ENCODE measurements around the gene RIOX2.
A peak's percentile ranks its signal among the peaks of the same experiment; 100 is the strongest.

The RIOX2 gene

DNA sequence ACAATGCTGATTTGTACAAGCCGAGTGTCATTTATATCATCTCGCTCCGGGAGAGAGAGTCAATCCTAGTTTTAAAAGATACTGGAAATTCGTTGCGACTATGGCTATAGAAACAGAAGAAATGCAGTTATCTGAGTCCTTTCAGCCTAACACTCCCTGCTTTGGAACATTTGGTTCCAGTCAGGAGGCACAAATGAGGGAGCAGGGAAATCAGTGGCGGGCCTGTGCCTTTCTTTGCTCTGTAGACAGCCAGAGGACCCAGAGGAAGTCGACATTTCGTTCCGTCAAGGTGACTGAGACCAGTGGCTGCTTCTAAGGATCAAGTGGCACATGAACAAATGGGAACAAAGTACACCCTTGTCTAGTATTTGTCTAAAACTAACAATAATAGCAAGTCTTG lies 745 bp upstream of the RIOX2 start:
- no peak for DNase-seq (ENCODE audit: low spot score)
- TF ChIP-seq, protein P1, sequence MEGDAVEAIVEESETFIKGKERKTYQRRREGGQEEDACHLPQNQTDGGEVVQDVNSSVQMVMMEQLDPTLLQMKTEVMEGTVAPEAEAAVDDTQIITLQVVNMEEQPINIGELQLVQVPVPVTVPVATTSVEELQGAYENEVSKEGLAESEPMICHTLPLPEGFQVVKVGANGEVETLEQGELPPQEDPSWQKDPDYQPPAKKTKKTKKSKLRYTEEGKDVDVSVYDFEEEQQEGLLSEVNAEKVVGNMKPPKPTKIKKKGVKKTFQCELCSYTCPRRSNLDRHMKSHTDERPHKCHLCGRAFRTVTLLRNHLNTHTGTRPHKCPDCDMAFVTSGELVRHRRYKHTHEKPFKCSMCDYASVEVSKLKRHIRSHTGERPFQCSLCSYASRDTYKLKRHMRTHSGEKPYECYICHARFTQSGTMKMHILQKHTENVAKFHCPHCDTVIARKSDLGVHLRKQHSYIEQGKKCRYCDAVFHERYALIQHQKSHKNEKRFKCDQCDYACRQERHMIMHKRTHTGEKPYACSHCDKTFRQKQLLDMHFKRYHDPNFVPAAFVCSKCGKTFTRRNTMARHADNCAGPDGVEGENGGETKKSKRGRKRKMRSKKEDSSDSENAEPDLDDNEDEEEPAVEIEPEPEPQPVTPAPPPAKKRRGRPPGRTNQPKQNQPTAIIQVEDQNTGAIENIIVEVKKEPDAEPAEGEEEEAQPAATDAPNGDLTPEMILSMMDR (IDR thresholded peaks at IDR 0.05; ENCODE audit: poor library complexity, severe bottlenecking), result no peak
- ATAC-seq (ENCODE audit: low read depth), result no peak
- Histone ChIP-seq H3K27me3 (ENCODE audit: insufficient read depth, poor library complexity, severe bottlenecking) (no peaks in the 10 kb centered on the region), H3K9me3 (ENCODE audit: severe bottlenecking) (no peaks in the 10 kb centered on the region), H3K4me3 (ENCODE audit: severe bottlenecking) (peak overlapping the region; percentile 52), H3K27ac (ENCODE audit: poor library complexity, severe bottlenecking) (no peak overlapping the region), H3K36me3 (ENCODE audit: low read depth) (no peaks in the 10 kb centered on the region), H3K4me1 (ENCODE audit: insufficient read depth, poor library complexity, severe bottlenecking) (peaks cover 10% of the 10 kb centered on the region)

DNA sequence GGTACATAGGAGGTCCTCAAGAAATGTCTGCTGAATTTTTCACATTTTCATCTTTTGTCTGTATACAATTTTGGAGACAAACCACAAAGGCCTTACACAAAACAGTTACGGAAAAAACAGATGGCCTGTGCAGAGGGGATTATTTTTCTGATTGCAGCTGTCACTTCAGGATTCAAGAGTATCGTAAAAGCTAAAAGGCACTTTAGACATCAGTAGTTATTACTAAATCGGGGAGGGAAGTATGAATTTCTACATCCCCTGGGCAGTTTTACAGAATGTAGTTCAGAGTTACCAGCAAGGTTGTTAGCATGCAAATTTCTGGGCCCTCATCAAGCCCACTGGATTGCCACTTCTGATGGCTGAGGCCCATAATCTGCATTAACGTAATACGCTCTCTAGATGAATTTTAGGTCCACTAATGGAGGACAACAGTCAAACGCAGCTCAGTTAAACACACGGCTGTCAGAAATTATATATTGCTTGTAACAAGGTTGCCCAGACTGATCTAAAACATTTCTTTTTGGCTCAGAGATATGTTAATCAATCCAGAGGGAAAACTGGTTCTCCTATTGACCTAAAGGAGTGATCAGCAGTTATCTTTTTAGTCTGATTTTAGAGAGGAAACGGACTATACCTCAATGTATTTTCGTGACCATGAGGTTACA lies 1.1 kb downstream of the RIOX2 start:
- H3K36me3 ChIP-seq (ENCODE audit: low read depth), result peaks cover 12% of the 10 kb centered on the region
- no peaks in the 10 kb centered on the region for H3K27me3 ChIP-seq (ENCODE audit: insufficient read depth, poor library complexity, severe bottlenecking)
- DNase-seq (ENCODE audit: low spot score) (no peak), ATAC-seq (ENCODE audit: low read depth) (no peak)
- H3K4me1 ChIP-seq (ENCODE audit: insufficient read depth, poor library complexity, severe bottlenecking), result peaks cover 10% of the 10 kb centered on the region
- H3K4me3 ChIP-seq (ENCODE audit: severe bottlenecking), result peak overlapping the region; percentile 52
- H3K27ac ChIP-seq (ENCODE audit: poor library complexity, severe bottlenecking), result peak overlapping the region; percentile 42
- no peaks in the 10 kb centered on the region for H3K9me3 ChIP-seq (ENCODE audit: severe bottlenecking)
- TF ChIP-seq, protein P1 (IDR thresholded peaks at IDR 0.05; ENCODE audit: poor library complexity, severe bottlenecking), result no peak

DNA sequence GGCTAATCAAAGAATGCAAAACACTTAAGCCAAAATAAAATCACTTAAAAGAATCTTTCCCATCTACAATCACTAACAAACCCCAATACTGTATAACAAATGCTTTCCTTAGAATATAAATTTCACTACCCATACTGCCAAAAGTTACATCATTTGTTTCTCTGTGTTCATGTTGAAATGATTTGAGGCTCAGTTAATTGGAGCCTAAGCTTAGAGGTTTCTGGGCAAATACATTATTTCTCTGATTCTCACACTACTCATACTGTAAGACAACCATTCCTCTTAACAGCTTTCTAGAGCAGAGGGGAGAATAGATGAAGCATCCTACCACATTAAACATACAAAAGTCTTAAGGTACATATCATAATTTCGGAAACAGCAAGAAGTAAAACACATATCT lies 2.1 kb downstream of the RIOX2 start:
- ATAC-seq (ENCODE audit: low read depth) (no peak), DNase-seq (ENCODE audit: low spot score) (no peak)
- TF ChIP-seq, protein P1 (IDR thresholded peaks at IDR 0.05; ENCODE audit: poor library complexity, severe bottlenecking), result no peak
- H3K4me3 ChIP-seq (ENCODE audit: severe bottlenecking), result no peak overlapping the region
- no peaks in the 10 kb centered on the region for H3K27me3 ChIP-seq (ENCODE audit: insufficient read depth, poor library complexity, severe bottlenecking)
- H3K27ac ChIP-seq (ENCODE audit: poor library complexity, severe bottlenecking), result no peak overlapping the region
- H3K36me3 ChIP-seq (ENCODE audit: low read depth), result peaks cover 16% of the 10 kb centered on the region
- H3K9me3 ChIP-seq (ENCODE audit: severe bottlenecking), result no peaks in the 10 kb centered on the region
- peaks cover 10% of the 10 kb centered on the region for H3K4me1 ChIP-seq (ENCODE audit: insufficient read depth, poor library complexity, severe bottlenecking)

DNA sequence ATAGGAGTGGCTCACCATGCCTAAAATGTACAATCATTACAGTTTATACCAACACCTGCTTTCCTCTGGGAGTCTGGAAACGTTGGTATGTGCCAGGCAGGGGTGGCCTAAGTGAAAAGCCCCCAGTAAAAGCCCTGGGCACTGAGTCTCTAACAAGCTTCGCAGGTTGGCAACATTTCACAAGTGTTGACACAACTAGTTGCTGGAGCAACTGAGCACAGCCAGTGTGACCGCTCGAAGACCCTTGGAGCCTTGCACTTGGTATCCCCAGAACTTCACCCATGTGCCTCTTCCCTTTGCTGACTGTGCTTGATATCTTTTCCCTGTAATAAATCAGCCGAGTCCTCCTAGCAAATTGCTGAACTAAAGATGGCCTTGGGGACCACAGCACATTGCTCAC lies 2.7 kb downstream of the RIOX2 start:
- peaks cover 10% of the 10 kb centered on the region for H3K4me1 ChIP-seq (ENCODE audit: insufficient read depth, poor library complexity, severe bottlenecking)
- H3K36me3 ChIP-seq (ENCODE audit: low read depth), result peaks cover 16% of the 10 kb centered on the region
- TF ChIP-seq, protein P1 (IDR thresholded peaks at IDR 0.05; ENCODE audit: poor library complexity, severe bottlenecking), result no peak
- DNase-seq (ENCODE audit: low spot score), result no peak
- no peak overlapping the region for H3K4me3 ChIP-seq (ENCODE audit: severe bottlenecking)
- ATAC-seq (ENCODE audit: low read depth), result no peak
- no peaks in the 10 kb centered on the region for H3K27me3 ChIP-seq (ENCODE audit: insufficient read depth, poor library complexity, severe bottlenecking)
- no peaks in the 10 kb centered on the region for H3K9me3 ChIP-seq (ENCODE audit: severe bottlenecking)
- no peak overlapping the region for H3K27ac ChIP-seq (ENCODE audit: poor library complexity, severe bottlenecking)

DNA sequence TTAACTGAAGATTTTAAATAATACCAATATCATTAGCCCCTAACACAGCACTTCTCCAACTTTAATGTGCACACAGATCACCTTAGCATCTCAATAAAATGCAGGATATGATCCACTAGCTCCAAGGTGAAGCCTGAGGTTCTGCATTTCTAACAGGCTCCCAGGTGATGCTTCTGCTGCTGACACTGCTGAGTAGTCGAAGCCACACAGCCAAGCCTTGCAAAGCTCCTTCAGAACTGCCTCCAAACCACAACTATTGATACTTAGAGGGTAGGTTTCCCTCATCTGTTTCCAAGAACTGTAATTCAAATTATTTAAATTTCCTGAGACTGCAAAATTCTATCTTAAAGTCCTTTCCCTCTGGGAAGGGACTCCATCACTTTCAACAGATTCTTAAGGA lies 3.9 kb downstream of the RIOX2 start:
- TF ChIP-seq, protein P1 (IDR thresholded peaks at IDR 0.05; ENCODE audit: poor library complexity, severe bottlenecking), result no peak
- DNase-seq (ENCODE audit: low spot score) (no peak), ATAC-seq (ENCODE audit: low read depth) (no peak)
- peaks cover 10% of the 10 kb centered on the region for H3K4me1 ChIP-seq (ENCODE audit: insufficient read depth, poor library complexity, severe bottlenecking)
- H3K4me3 ChIP-seq (ENCODE audit: severe bottlenecking), result no peak overlapping the region
- H3K9me3 ChIP-seq (ENCODE audit: severe bottlenecking), result no peaks in the 10 kb centered on the region
- no peak overlapping the region for H3K27ac ChIP-seq (ENCODE audit: poor library complexity, severe bottlenecking)
- peaks cover 22% of the 10 kb centered on the region for H3K36me3 ChIP-seq (ENCODE audit: low read depth)
- no peaks in the 10 kb centered on the region for H3K27me3 ChIP-seq (ENCODE audit: insufficient read depth, poor library complexity, severe bottlenecking)
